H9 (cell line): ENCODE measurements around the gene BCL11B. TPM values are rescaled to one million over a fixed set of nuclear protein-coding genes. Genes with fewer than 3 reads are reported as not detected.
A peak's percentile ranks its signal among the peaks of the same experiment; 100 is the strongest.

Experiments
- DNase-seq: peaks from one replicate; pipeline ENCODE4 v3.0.0-alpha.2; 2017
- H2AFZ ChIP-seq: one replicate; pipeline ENCODE4 v1.6.1; 2013; ENCODE audit warnings: mild to moderate bottlenecking, low read length, control low read depth, moderate library complexity
- H2AK5ac ChIP-seq: 2 replicates; pipeline ENCODE4 v1.6.1; 2013; ENCODE audit warnings: low read length, control low read depth, mixed read lengths; ENCODE audit not compliant: insufficient read length
- H2BK120ac ChIP-seq: one replicate; pipeline ENCODE4 v1.6.1; 2013; ENCODE audit warnings: low read depth, mild to moderate bottlenecking, low read length, control low read depth, inconsistent platforms; ENCODE audit not compliant: poor library complexity, severe bottlenecking
- H2BK12ac ChIP-seq: 2 replicates; pipeline ENCODE4 v1.6.1; 2013; ENCODE audit warnings: low read length, control low read depth, mixed read lengths, low read depth; ENCODE audit not compliant: insufficient read length
- H2BK15ac ChIP-seq: 2 replicates; pipeline ENCODE4 v1.6.1; 2013; ENCODE audit warnings: low read depth, low read length, control low read depth
- H2BK20ac ChIP-seq: one replicate; pipeline ENCODE4 v1.6.1; 2013; ENCODE audit warnings: low read depth, mild to moderate bottlenecking, low read length, control low read depth, inconsistent platforms; ENCODE audit not compliant: poor library complexity, severe bottlenecking
- H2BK5ac ChIP-seq: 2 replicates; pipeline ENCODE4 v1.6.1; 2013; ENCODE audit warnings: low read length, control low read depth, mixed read lengths; ENCODE audit not compliant: insufficient read length
- H3K14ac ChIP-seq: 2 replicates; pipeline ENCODE4 v1.6.1; 2013; ENCODE audit warnings: low read length, control low read depth; ENCODE audit not compliant: insufficient read depth
- H3K18ac ChIP-seq: 2 replicates; pipeline ENCODE4 v1.6.1; 2013; ENCODE audit warnings: low read depth, mild to moderate bottlenecking, mixed read lengths, low read length, control low read depth; ENCODE audit not compliant: insufficient read length
- H3K23ac ChIP-seq: 2 replicates; pipeline ENCODE4 v1.6.1; 2013; ENCODE audit warnings: low read length, control low read depth, mixed read lengths, low read depth; ENCODE audit not compliant: insufficient read length
- H3K23me2 ChIP-seq: 2 replicates; pipeline ENCODE4 v1.6.1; 2013; ENCODE audit warnings: low read depth, mild to moderate bottlenecking, mixed read lengths, low read length, control low read depth; ENCODE audit not compliant: insufficient read length, poor library complexity, severe bottlenecking
- H3K27ac ChIP-seq: 2 replicates; pipeline ENCODE4 v1.5.1; 2013; ENCODE audit warnings: low read length, control low read depth, mixed read lengths, low read depth; ENCODE audit not compliant: insufficient read length
- H3K27me3 ChIP-seq: 2 replicates; pipeline ENCODE4 v1.6.1; 2013; ENCODE audit warnings: low read length, control low read depth, inconsistent platforms; ENCODE audit not compliant: insufficient read depth
- H3K4ac ChIP-seq: 2 replicates; pipeline ENCODE4 v1.6.1; 2013; ENCODE audit warnings: low read depth, mild to moderate bottlenecking, control low read depth, inconsistent platforms, low read length, moderate library complexity
- H3K4me1 ChIP-seq: 2 replicates; pipeline ENCODE4 v1.6.1; 2013; ENCODE audit warnings: low read length, control low read depth, inconsistent platforms; ENCODE audit not compliant: insufficient read depth
- H3K4me2 ChIP-seq: 2 replicates; pipeline ENCODE4 v1.6.1; 2013; ENCODE audit warnings: low read length, control low read depth, mixed read lengths; ENCODE audit not compliant: insufficient read length, insufficient read depth
- H3K56ac ChIP-seq: 2 replicates; pipeline ENCODE4 v1.6.1; 2013; ENCODE audit warnings: low read depth, mild to moderate bottlenecking, mixed read lengths, low read length, control low read depth; ENCODE audit not compliant: insufficient read length
- H3K79me1 ChIP-seq: 2 replicates; pipeline ENCODE4 v1.6.1; 2013; ENCODE audit warnings: low read depth, mild to moderate bottlenecking, moderate library complexity, low read length, control low read depth, inconsistent platforms; ENCODE audit not compliant: insufficient read depth, poor library complexity, severe bottlenecking
- H3K79me2 ChIP-seq: 2 replicates; pipeline ENCODE4 v1.6.1; 2013; ENCODE audit warnings: low read length, control low read depth, inconsistent platforms; ENCODE audit not compliant: insufficient read depth
- H3K9ac ChIP-seq: 2 replicates; pipeline ENCODE4 v1.6.1; 2013; ENCODE audit warnings: low read length, control low read depth, mixed read lengths; ENCODE audit not compliant: insufficient read length; ENCODE audit errors: extremely low read depth
- H3K9me3 ChIP-seq: one replicate; pipeline ENCODE4 v1.6.1; 2013; ENCODE audit warnings: low read depth, low read length, inconsistent platforms; ENCODE audit not compliant: control insufficient read depth
- H3T11ph ChIP-seq: one replicate; pipeline ENCODE4 v1.6.1; 2013; ENCODE audit warnings: mild to moderate bottlenecking, low read length, control low read depth, inconsistent platforms
- H4K20me1 ChIP-seq: one replicate; pipeline ENCODE4 v1.6.1; 2013; ENCODE audit not compliant: control insufficient read depth, insufficient read length, insufficient read depth
- H4K5ac ChIP-seq: 2 replicates; pipeline ENCODE4 v1.6.1; 2013; ENCODE audit warnings: low read depth, mild to moderate bottlenecking, mixed read lengths, low read length, control low read depth; ENCODE audit not compliant: insufficient read length
- H4K8ac ChIP-seq: replicated peaks from 2 replicates; pipeline ENCODE4 v1.6.1; 2013; ENCODE audit warnings: low read length, control low read depth, mixed read lengths, low read depth; ENCODE audit not compliant: insufficient read length
- H4K91ac ChIP-seq: 2 replicates; pipeline ENCODE4 v1.6.1; 2013; ENCODE audit warnings: low read depth, mild to moderate bottlenecking, moderate library complexity, mixed read lengths, low read length, control low read depth; ENCODE audit not compliant: insufficient read length
- H3K27ac Mint-ChIP-seq, 3 experiments: 2 replicates in 2 of 3; 3 replicates in 1 of 3; pipeline ENCODE4 v1.8.0; 2020 to 2021; ENCODE audit warnings: mixed read lengths in 3 of 3, mild to moderate bottlenecking in 1 of 3, moderate library complexity in 1 of 3
- H3K27me3 Mint-ChIP-seq: 2 replicates; pipeline ENCODE4 v1.8.0; 2021; ENCODE audit warnings: low read depth, mild to moderate bottlenecking, moderate library complexity, mixed read lengths
- H3K36me3 Mint-ChIP-seq, 3 experiments: 2 replicates in 2 of 3; 3 replicates in 1 of 3; pipeline ENCODE4 v1.8.0; 2020 to 2021; ENCODE audit warnings: low read depth in 3 of 3, mixed read lengths in 3 of 3; ENCODE audit not compliant: insufficient read depth in 1 of 3
- H3K4me1 Mint-ChIP-seq, 2 experiments: 2 replicates each; pipeline ENCODE4 v1.8.0; 2020; ENCODE audit warnings: mixed read lengths in 2 of 2
- H3K4me3 Mint-ChIP-seq, 2 experiments: 2 replicates in 1 of 2; 3 replicates in 1 of 2; pipeline ENCODE4 v1.8.0; 2020 to 2021; ENCODE audit warnings: mild to moderate bottlenecking in 2 of 2, mixed read lengths in 2 of 2, moderate library complexity in 1 of 2
- H3K9me3 Mint-ChIP-seq, 2 experiments: 2 replicates in 1 of 2; 3 replicates in 1 of 2; pipeline ENCODE4 v1.8.0; 2020; ENCODE audit warnings: mild to moderate bottlenecking in 2 of 2, mixed read lengths in 2 of 2, moderate library complexity in 1 of 2
- CTCF ChIP-seq: fragments of 200-600 bp; sonication (generic); conservative IDR thresholded peaks from 3 replicates; pipeline ENCODE4 v1.8.0; 2021; ENCODE audit warnings: antibody characterized with exemption, mild to moderate bottlenecking
- WGBS: extraction: QIAGEN DNeasy Blood & Tissue Kit; methylation state at CpG from one replicate; pipeline ENCODE4 v1.1.7; 2013; ENCODE audit warnings: missing lambda C conversion rate, low lambda C conversion rate, mixed read lengths; ENCODE audit not compliant: insufficient read length; ENCODE audit errors: extremely low coverage; 5-methylcytosine and 5-hydroxymethylcytosine counted together
- total RNA-seq: library from RNA; stranded (reverse); gene quantifications from 2 replicates; pipeline ENCODE4 v1.2.1, GENCODE V29; 2021

Gene BCL11B
- total RNA-seq, 1 experiment from 2014 or later = 4.9 TPM

DNA sequence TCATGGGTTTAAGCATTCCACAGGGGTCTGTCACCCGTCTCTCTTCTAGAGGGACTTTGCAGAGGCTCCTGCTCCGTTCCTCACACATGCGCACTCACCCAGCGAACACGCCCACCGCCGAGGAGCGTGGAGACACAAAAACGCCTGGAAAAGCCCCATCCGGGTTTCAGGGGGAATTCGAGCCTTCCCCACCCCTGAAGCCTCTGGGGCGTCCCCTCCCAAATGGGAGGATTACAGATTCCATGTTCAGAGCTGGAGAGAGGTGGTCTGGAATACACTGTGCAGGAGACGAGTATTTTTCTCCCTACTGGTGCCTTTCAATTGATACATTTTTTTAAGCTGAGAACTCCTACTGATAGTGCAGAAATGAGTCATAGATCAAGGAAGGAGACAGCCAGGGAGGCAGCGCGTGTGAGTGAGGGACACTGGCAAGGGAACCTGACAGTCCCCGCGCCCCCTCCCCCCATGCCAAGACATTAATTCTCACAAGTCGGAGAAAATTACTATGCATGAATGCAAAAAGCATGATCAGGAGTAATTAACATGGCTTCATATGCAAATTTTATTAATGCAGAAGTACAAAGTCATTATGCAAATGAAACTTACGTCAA is 36.9 kb downstream of the BCL11B start:
- Mint-ChIP-seq H3K27ac (peak overlapping the region; percentile 15 to 76 (median 24); a peak in 5 of 7 replicates), H3K36me3 (no peaks in the 10 kb centered on the region), H3K27me3 (no peaks in the 10 kb centered on the region; the same call in 1 of the 2 replicates), H3K4me1 (peaks cover 54 to 75% of the 10 kb centered on the region in 2 experiments), H3K9me3 (no peaks in the 10 kb centered on the region; a peak in 1 of 5 replicates), H3K4me3 (peak overlapping the region; percentile 70 to 82)
- H2BK15ac ChIP-seq = no peak overlapping the region
- no peak overlapping the region for H3K23ac ChIP-seq
- H3K4me2 ChIP-seq = peak overlapping the region; percentile 84
- peaks cover 8% of the 10 kb centered on the region for H3K23me2 ChIP-seq
- no peak overlapping the region for H3K27ac ChIP-seq
- no peak overlapping the region for H4K8ac ChIP-seq
- no peak overlapping the region for H3K18ac ChIP-seq
- H4K20me1 ChIP-seq = no peaks in the 10 kb centered on the region
- DNase-seq = peak; percentile 92
- H3K79me1 ChIP-seq = no peaks in the 10 kb centered on the region
- H2AK5ac ChIP-seq = no peak overlapping the region
- no peak overlapping the region for H2BK12ac ChIP-seq
- no peak overlapping the region for H4K91ac ChIP-seq
- H3K9ac ChIP-seq = no peak overlapping the region
- no peaks in the 10 kb centered on the region for H3K27me3 ChIP-seq
- no peaks in the 10 kb centered on the region; the same call in 1 of the 2 replicates for H3K79me2 ChIP-seq
- no peak overlapping the region for H3K56ac ChIP-seq
- H3K4ac ChIP-seq = no peak overlapping the region
- H2AFZ ChIP-seq = no peak overlapping the region
- no peak overlapping the region for H2BK5ac ChIP-seq
- peaks cover 2% of the 10 kb centered on the region; the same call in 1 of the 2 replicates for H3K4me1 ChIP-seq
- no peak overlapping the region for H2BK20ac ChIP-seq
- H4K5ac ChIP-seq = no peak overlapping the region
- TF ChIP-seq CTCF = no peak
- no peak overlapping the region for H3T11ph ChIP-seq
- no peak overlapping the region for H2BK120ac ChIP-seq
- H3K14ac ChIP-seq = no peak overlapping the region
- no CpG with 5 or more reads among the region's 19 CpGs for WGBS
- no peaks in the 10 kb centered on the region for H3K9me3 ChIP-seq
